H9 (cell line): Measurements from ENCODE around the gene TMCC1. TPM values are rescaled to one million over a fixed set of nuclear protein-coding genes. Genes with fewer than 3 reads are reported as not detected.

ENCODE experiments used
- DNase-seq: peaks from one replicate; pipeline ENCODE4 v3.0.0-alpha.2; 2017
- H2AFZ ChIP-seq: one replicate; pipeline ENCODE4 v1.6.1; 2013; ENCODE audit warnings: mild to moderate bottlenecking, low read length, control low read depth, moderate library complexity
- H2AK5ac ChIP-seq: 2 replicates; pipeline ENCODE4 v1.6.1; 2013; ENCODE audit warnings: low read length, control low read depth, mixed read lengths; ENCODE audit not compliant: insufficient read length
- H2BK120ac ChIP-seq: one replicate; pipeline ENCODE4 v1.6.1; 2013; ENCODE audit warnings: low read depth, mild to moderate bottlenecking, low read length, control low read depth, inconsistent platforms; ENCODE audit not compliant: poor library complexity, severe bottlenecking
- H2BK12ac ChIP-seq: 2 replicates; pipeline ENCODE4 v1.6.1; 2013; ENCODE audit warnings: low read length, control low read depth, mixed read lengths, low read depth; ENCODE audit not compliant: insufficient read length
- H2BK15ac ChIP-seq: 2 replicates; pipeline ENCODE4 v1.6.1; 2013; ENCODE audit warnings: low read depth, low read length, control low read depth
- H2BK20ac ChIP-seq: one replicate; pipeline ENCODE4 v1.6.1; 2013; ENCODE audit warnings: low read depth, mild to moderate bottlenecking, low read length, control low read depth, inconsistent platforms; ENCODE audit not compliant: poor library complexity, severe bottlenecking
- H2BK5ac ChIP-seq: 2 replicates; pipeline ENCODE4 v1.6.1; 2013; ENCODE audit warnings: low read length, control low read depth, mixed read lengths; ENCODE audit not compliant: insufficient read length
- H3K14ac ChIP-seq: 2 replicates; pipeline ENCODE4 v1.6.1; 2013; ENCODE audit warnings: low read length, control low read depth; ENCODE audit not compliant: insufficient read depth
- H3K18ac ChIP-seq: 2 replicates; pipeline ENCODE4 v1.6.1; 2013; ENCODE audit warnings: low read depth, mild to moderate bottlenecking, mixed read lengths, low read length, control low read depth; ENCODE audit not compliant: insufficient read length
- H3K23ac ChIP-seq: 2 replicates; pipeline ENCODE4 v1.6.1; 2013; ENCODE audit warnings: low read length, control low read depth, mixed read lengths, low read depth; ENCODE audit not compliant: insufficient read length
- H3K23me2 ChIP-seq: 2 replicates; pipeline ENCODE4 v1.6.1; 2013; ENCODE audit warnings: low read depth, mild to moderate bottlenecking, mixed read lengths, low read length, control low read depth; ENCODE audit not compliant: insufficient read length, poor library complexity, severe bottlenecking
- H3K27ac ChIP-seq: 2 replicates; pipeline ENCODE4 v1.5.1; 2013; ENCODE audit warnings: low read length, control low read depth, mixed read lengths, low read depth; ENCODE audit not compliant: insufficient read length
- H3K27me3 ChIP-seq: 2 replicates; pipeline ENCODE4 v1.6.1; 2013; ENCODE audit warnings: low read length, control low read depth, inconsistent platforms; ENCODE audit not compliant: insufficient read depth
- H3K4ac ChIP-seq: 2 replicates; pipeline ENCODE4 v1.6.1; 2013; ENCODE audit warnings: low read depth, mild to moderate bottlenecking, control low read depth, inconsistent platforms, low read length, moderate library complexity
- H3K4me1 ChIP-seq: 2 replicates; pipeline ENCODE4 v1.6.1; 2013; ENCODE audit warnings: low read length, control low read depth, inconsistent platforms; ENCODE audit not compliant: insufficient read depth
- H3K4me2 ChIP-seq: 2 replicates; pipeline ENCODE4 v1.6.1; 2013; ENCODE audit warnings: low read length, control low read depth, mixed read lengths; ENCODE audit not compliant: insufficient read length, insufficient read depth
- H3K56ac ChIP-seq: 2 replicates; pipeline ENCODE4 v1.6.1; 2013; ENCODE audit warnings: low read depth, mild to moderate bottlenecking, mixed read lengths, low read length, control low read depth; ENCODE audit not compliant: insufficient read length
- H3K79me1 ChIP-seq: 2 replicates; pipeline ENCODE4 v1.6.1; 2013; ENCODE audit warnings: low read depth, mild to moderate bottlenecking, moderate library complexity, low read length, control low read depth, inconsistent platforms; ENCODE audit not compliant: insufficient read depth, poor library complexity, severe bottlenecking
- H3K79me2 ChIP-seq: 2 replicates; pipeline ENCODE4 v1.6.1; 2013; ENCODE audit warnings: low read length, control low read depth, inconsistent platforms; ENCODE audit not compliant: insufficient read depth
- H3K9ac ChIP-seq: 2 replicates; pipeline ENCODE4 v1.6.1; 2013; ENCODE audit warnings: low read length, control low read depth, mixed read lengths; ENCODE audit not compliant: insufficient read length; ENCODE audit errors: extremely low read depth
- H3K9me3 ChIP-seq: one replicate; pipeline ENCODE4 v1.6.1; 2013; ENCODE audit warnings: low read depth, low read length, inconsistent platforms; ENCODE audit not compliant: control insufficient read depth
- H3T11ph ChIP-seq: one replicate; pipeline ENCODE4 v1.6.1; 2013; ENCODE audit warnings: mild to moderate bottlenecking, low read length, control low read depth, inconsistent platforms
- H4K20me1 ChIP-seq: one replicate; pipeline ENCODE4 v1.6.1; 2013; ENCODE audit not compliant: control insufficient read depth, insufficient read length, insufficient read depth
- H4K5ac ChIP-seq: 2 replicates; pipeline ENCODE4 v1.6.1; 2013; ENCODE audit warnings: low read depth, mild to moderate bottlenecking, mixed read lengths, low read length, control low read depth; ENCODE audit not compliant: insufficient read length
- H4K8ac ChIP-seq: replicated peaks from 2 replicates; pipeline ENCODE4 v1.6.1; 2013; ENCODE audit warnings: low read length, control low read depth, mixed read lengths, low read depth; ENCODE audit not compliant: insufficient read length
- H4K91ac ChIP-seq: 2 replicates; pipeline ENCODE4 v1.6.1; 2013; ENCODE audit warnings: low read depth, mild to moderate bottlenecking, moderate library complexity, mixed read lengths, low read length, control low read depth; ENCODE audit not compliant: insufficient read length
- H3K27ac Mint-ChIP-seq, 3 experiments: 2 replicates in 2 of 3; 3 replicates in 1 of 3; pipeline ENCODE4 v1.8.0; 2020 to 2021; ENCODE audit warnings: mixed read lengths in 3 of 3, mild to moderate bottlenecking in 1 of 3, moderate library complexity in 1 of 3
- H3K27me3 Mint-ChIP-seq: 2 replicates; pipeline ENCODE4 v1.8.0; 2021; ENCODE audit warnings: low read depth, mild to moderate bottlenecking, moderate library complexity, mixed read lengths
- H3K36me3 Mint-ChIP-seq, 3 experiments: 2 replicates in 2 of 3; 3 replicates in 1 of 3; pipeline ENCODE4 v1.8.0; 2020 to 2021; ENCODE audit warnings: low read depth in 3 of 3, mixed read lengths in 3 of 3; ENCODE audit not compliant: insufficient read depth in 1 of 3
- H3K4me1 Mint-ChIP-seq, 2 experiments: 2 replicates each; pipeline ENCODE4 v1.8.0; 2020; ENCODE audit warnings: mixed read lengths in 2 of 2
- H3K4me3 Mint-ChIP-seq, 2 experiments: 2 replicates in 1 of 2; 3 replicates in 1 of 2; pipeline ENCODE4 v1.8.0; 2020 to 2021; ENCODE audit warnings: mild to moderate bottlenecking in 2 of 2, mixed read lengths in 2 of 2, moderate library complexity in 1 of 2
- H3K9me3 Mint-ChIP-seq, 2 experiments: 2 replicates in 1 of 2; 3 replicates in 1 of 2; pipeline ENCODE4 v1.8.0; 2020; ENCODE audit warnings: mild to moderate bottlenecking in 2 of 2, mixed read lengths in 2 of 2, moderate library complexity in 1 of 2
- WGBS: extraction: QIAGEN DNeasy Blood & Tissue Kit; methylation state at CpG from one replicate; pipeline ENCODE4 v1.1.7; 2013; ENCODE audit warnings: missing lambda C conversion rate, low lambda C conversion rate, mixed read lengths; ENCODE audit not compliant: insufficient read length; ENCODE audit errors: extremely low coverage; 5-methylcytosine and 5-hydroxymethylcytosine counted together
- total RNA-seq: library from RNA; stranded (reverse); gene quantifications from 2 replicates; pipeline ENCODE4 v1.2.1, GENCODE V29; 2021
- TF ChIP-seq, protein P1 (sequence below): fragments of 200-600 bp; sonication (generic); conservative IDR thresholded peaks from 3 replicates; pipeline ENCODE4 v1.8.0; 2021; ENCODE audit warnings: antibody characterized with exemption, mild to moderate bottlenecking

TMCC1 gene
- total RNA-seq, 1 experiment from 2014 or later, result 24.4 TPM

DNA sequence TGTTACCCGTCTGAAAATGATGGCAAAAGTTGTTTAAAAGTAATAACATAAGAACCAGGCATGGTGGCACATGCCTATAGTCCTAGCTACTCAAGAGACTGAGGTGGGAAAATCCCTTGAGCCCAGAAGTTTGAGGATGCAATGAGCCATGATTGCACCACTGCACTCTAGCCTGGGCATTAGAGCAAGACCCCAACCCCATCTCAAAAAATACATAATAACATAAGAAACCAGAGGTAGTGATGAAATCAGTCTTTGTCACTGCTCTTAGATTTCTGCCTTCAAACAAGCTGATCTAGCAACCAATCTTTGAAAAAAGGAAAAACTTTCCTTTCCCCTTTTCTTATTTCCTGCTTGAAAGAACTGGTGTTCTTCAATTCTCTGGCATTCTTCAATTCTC, 71.3 kb downstream of the TMCC1 start:
- Histone ChIP-seq H3K23me2 (no peaks in the 10 kb centered on the region), H3K23ac (no peak overlapping the region), H3K9ac (no peak overlapping the region), H3T11ph (no peak overlapping the region), H4K5ac (no peak overlapping the region), H3K27ac (no peak overlapping the region), H3K79me2 (no peaks in the 10 kb centered on the region), H2BK5ac (no peak overlapping the region), H3K56ac (no peak overlapping the region), H2BK15ac (no peak overlapping the region), H4K8ac (no peak overlapping the region), H3K27me3 (no peaks in the 10 kb centered on the region), H3K4me1 (no peaks in the 10 kb centered on the region), H3K4ac (no peak overlapping the region), H4K91ac (no peak overlapping the region), H2BK12ac (no peak overlapping the region), H2BK120ac (no peak overlapping the region), H3K4me2 (no peak overlapping the region), H3K9me3 (no peaks in the 10 kb centered on the region), H2BK20ac (no peak overlapping the region), H3K14ac (no peak overlapping the region), H2AK5ac (no peak overlapping the region), H2AFZ (no peak overlapping the region), H4K20me1 (no peaks in the 10 kb centered on the region), H3K79me1 (no peaks in the 10 kb centered on the region), H3K18ac (no peak overlapping the region)
- no peaks in the 10 kb centered on the region for H3K27me3 Mint-ChIP-seq
- no peak overlapping the region for H3K27ac Mint-ChIP-seq
- TF ChIP-seq, protein P1, sequence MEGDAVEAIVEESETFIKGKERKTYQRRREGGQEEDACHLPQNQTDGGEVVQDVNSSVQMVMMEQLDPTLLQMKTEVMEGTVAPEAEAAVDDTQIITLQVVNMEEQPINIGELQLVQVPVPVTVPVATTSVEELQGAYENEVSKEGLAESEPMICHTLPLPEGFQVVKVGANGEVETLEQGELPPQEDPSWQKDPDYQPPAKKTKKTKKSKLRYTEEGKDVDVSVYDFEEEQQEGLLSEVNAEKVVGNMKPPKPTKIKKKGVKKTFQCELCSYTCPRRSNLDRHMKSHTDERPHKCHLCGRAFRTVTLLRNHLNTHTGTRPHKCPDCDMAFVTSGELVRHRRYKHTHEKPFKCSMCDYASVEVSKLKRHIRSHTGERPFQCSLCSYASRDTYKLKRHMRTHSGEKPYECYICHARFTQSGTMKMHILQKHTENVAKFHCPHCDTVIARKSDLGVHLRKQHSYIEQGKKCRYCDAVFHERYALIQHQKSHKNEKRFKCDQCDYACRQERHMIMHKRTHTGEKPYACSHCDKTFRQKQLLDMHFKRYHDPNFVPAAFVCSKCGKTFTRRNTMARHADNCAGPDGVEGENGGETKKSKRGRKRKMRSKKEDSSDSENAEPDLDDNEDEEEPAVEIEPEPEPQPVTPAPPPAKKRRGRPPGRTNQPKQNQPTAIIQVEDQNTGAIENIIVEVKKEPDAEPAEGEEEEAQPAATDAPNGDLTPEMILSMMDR, result no peak
- H3K36me3 Mint-ChIP-seq, result peaks cover 0 to 2% (median under 1%) of the 10 kb centered on the region in 3 experiments; a peak in 2 of 7 replicates
- H3K4me1 Mint-ChIP-seq, result peaks cover 2 to 3% of the 10 kb centered on the region in 2 experiments; a peak in 3 of 4 replicates
- no peak overlapping the region for H3K4me3 Mint-ChIP-seq
- WGBS, result no CpG with 5 or more reads among the region's 1 CpG
- DNase-seq, result no peak
- H3K9me3 Mint-ChIP-seq, result no peaks in the 10 kb centered on the region
